ENCODE results near the gene PPP1R3F.
A peak's percentile ranks its signal among the peaks of the same experiment; 100 is the strongest.
"Not testable (repeated sequence)": the region's sequence is repeated elsewhere in the genome, so short reads cannot be mapped to it uniquely, and the experiment has no call there.

PPP1R3F gene

DNA sequence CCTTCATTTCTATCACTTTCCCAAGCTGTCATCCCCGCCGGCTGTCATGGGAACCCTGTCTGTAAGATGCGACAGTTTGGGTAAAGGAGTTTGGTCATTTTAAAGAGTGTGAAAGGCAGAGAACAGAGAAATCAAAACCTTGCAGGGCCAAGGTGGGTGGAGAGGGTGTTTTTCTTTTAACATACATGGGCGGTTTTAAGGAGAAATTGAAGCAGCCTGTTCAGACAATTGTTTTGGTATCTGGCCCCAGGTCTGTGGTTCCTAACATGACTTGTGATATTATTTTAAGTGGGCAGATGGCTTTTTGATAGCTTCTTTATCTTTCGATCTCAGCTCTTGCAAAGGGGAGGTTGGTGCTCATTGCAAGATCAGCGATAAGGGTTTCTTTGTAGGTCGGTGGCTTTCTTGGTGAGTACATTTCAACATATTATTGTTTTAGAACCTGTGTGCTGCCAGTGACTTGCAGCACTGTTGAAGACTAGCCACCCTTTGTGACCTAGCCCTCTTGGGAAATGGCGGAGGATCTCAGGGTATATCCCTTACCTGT lies 3.7 kb downstream of the PPP1R3F start:
- peak in 1 of 2 donors; percentile 30 for DNase-seq (ENCODE audit: low read depth in 2 of 2)

DNA sequence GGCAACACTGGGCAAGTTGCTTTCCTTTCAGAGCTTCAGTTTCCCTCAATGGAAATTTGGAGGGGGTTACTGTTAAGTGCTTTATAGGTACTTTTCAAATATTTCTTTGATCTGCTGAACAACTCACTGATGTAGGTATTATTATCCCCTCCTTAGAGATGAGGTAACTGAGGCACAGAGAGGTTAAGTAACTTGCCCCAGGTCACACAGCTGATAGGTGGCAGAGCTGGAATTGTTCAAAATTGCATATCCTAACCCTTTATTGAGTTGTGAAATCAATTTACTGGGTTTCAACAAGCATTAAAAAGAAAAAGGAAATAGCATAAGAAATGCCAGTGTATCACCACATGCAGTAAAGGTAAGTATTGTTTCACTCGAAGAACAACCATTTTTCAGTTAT lies 6.6 kb downstream of the PPP1R3F start:
- no peak for DNase-seq (ENCODE audit: low read depth in 2 of 2)

DNA sequence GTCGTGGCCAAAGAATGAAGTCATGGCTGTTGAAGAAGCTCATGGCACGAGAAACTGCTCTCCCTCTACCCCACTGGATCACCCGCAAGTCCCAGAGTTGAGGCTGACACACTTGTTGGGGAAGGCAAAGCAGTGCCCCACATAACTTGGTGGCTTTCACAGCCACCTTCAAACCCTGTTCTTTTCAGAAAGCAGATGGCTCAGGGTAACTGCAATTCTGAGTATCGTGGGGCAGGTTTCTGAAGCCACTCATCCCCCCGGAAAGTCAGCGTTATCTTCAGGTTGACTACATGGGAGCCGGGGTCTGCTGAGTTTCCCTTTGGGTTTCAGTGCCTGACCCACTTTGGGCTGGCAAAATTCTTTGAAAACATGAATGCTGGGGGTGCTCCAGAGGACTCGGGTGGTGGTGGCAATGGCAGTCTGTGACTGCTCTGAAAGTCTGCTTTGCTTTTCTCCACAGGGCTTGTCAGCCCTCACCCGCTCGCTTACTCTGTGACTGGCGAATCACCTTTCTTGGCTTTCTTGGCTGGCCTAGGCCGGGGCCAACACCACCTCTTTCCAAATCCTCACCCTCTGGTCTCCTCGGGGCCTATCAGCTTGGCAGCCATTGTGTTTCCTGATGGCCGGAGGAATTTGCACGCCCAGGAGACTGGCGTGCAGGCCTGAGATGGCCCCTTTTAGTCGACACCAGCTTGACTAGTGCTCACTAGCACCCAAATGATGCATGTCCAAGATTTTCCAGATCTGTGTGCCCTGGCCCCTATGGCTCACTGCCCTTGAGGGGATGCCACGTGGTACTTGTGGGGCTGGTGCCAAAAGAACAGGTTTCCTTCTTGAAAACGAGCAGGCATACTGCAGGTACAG lies 7.3 kb downstream of the PPP1R3F start:
- DNase-seq (ENCODE audit: low read depth in 2 of 2): no peak

DNA sequence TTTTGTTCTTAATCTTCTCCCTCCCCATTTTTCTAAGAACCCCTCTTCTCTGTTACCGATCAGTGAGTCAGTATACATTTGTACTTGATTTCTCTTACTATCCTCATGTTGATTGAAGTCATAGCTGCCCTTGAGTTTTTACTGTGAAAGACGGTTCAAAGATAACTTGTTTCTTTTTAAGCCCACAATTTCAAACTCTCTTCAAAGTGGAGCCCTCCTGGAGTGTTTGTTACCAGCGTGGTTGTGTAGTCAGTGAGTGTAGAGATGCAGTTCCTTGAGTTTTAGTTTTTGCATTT lies 7.9 kb downstream of the PPP1R3F start:
- DNase-seq (ENCODE audit: low read depth in 2 of 2): no peak

DNA sequence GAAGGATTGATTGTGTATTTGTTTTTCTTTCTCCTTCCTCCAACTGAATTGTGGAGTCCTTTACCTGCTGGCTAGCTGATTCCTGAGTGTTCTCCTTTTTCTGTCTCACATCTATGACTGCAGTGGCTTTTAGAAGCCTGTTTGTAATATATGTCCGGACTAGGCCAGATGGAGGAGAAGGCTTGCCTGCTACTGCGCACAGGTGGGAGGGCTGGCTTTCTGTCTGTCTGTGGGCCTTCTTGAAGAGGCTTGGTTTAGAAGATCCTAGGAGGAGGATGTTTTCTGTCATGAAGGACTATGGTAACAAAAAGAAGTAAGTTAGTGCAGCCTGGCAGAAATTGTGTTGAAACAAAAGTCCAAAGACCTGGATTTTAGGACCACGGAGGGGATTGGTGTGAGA lies 8.5 kb downstream of the PPP1R3F start:
- no peak for DNase-seq (ENCODE audit: low read depth in 2 of 2)

DNA sequence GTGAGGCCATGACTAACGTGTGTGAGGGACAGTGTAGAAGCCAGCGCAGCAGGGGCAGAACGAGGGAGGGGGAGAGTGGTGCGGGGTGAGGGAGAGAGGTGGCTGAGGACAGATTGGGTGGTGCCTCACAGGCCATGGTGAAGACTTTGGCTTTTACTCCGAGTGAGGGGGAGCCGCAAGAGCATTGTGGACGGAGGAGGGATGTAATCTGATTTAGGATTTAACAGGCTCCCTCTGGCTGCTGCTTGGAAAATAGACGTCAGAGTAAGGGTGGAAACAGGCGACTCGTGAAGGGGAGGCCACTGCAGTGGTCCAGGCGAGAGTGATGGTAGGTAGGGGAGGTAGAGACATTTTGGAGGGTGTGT lies 13.0 kb downstream of the PPP1R3F start:
- no peak for DNase-seq (ENCODE audit: low read depth in 2 of 2)

DNA sequence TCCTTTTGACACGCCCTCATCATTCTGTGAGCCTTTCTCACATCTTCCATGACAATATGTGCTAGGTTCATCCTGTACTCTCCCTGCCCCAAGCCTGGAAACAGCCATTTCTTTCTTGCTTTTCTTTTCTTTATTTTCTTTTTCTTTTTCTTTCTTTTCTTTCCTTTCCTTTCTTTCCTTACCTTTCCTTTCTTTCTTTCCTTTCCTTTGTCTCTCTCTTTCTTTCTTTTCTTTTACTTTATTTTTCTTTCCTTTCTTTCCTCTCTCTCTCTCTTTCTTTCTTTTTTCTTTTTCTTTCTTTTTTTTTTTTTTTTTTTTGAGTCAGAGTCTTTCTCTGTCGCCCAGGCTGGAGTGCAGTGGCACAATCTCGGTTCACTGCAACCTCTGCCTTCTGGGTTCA lies 14.6 kb downstream of the PPP1R3F start:
- DNase-seq (ENCODE audit: low read depth in 2 of 2): no peak

DNA sequence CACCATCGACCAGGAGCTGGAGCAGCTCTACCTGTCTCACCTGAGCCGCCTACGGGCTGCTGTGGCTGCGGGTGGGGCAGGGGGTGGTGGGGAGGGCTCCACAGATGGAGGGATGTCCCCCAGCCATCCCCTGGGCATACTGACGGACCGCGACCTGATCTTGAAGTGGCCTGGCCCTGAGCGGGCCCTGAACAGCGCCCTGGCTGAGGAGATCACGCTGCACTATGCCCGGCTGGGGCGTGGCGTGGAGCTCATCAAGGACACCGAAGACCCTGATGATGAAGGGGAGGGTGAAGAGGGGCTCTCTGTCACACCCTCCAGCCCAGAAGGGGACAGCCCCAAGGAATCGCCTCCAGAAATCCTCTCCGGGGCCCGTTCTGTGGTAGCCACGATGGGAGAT lies 16.5 kb downstream of the PPP1R3F start:
- DNase-seq (ENCODE audit: low read depth in 2 of 2): no peak

DNA sequence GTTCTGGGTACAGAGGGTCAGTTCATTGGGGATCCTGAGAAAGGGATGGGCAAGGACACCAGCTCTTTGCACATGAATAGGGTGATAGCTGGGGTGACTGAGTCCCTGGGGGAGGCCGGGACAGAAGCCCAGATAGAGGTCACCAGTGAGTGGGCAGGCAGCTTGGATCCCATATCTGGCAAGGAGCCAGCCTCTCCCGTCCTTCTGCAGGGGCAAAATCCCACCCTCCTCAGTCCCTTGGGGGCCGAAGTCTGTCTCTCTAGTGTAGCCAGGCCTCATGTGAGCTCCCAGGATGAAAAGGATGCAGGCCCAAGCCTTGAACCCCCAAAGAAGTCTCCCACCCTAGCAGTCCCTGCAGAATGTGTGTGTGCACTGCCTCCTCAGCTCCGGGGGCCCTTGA lies 17.0 kb downstream of the PPP1R3F start:
- no peak for DNase-seq (ENCODE audit: low read depth in 2 of 2)

DNA sequence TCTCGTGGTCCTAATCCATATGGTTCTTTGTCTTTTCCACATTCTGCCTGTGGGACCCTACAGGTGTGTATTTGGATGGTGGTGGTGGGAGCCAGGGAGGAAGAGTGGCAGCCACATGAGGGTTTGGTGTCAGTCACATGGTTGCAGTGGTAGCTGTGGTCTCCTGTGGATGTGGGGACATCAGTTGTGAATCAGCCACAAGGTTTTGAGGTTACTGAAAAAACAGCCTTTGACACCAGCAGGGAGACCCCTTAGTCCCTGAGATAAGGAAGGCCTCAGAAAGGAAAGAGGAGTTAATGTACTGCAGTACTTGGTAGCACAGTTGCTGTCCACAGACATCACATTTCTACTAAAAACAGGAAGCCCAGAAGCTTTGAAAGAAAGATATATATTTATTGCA lies 18.1 kb downstream of the PPP1R3F start:
- DNase-seq (ENCODE audit: low read depth in 2 of 2): no peak

DNA sequence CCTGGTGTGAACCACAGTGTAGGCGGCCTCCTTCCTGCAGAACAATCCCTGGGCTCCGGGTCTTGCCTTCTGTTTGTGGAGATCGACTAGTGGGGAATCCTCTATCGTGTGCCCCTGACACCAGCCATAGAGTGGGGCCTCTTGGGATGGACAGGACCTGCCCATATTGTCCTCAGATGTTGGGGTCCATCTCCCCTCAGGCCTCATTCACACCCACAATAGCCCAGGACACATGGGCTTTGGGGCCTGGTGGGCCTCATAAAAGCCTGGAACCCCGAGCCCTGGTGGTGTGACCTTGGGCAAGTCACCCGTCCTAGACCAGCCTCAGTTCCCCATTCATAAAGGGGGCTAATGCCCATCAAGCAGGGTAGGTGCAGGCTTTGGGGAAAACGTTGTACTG lies 20.6 kb downstream of the PPP1R3F start:
- no peak for DNase-seq (ENCODE audit: low read depth in 2 of 2)

DNA sequence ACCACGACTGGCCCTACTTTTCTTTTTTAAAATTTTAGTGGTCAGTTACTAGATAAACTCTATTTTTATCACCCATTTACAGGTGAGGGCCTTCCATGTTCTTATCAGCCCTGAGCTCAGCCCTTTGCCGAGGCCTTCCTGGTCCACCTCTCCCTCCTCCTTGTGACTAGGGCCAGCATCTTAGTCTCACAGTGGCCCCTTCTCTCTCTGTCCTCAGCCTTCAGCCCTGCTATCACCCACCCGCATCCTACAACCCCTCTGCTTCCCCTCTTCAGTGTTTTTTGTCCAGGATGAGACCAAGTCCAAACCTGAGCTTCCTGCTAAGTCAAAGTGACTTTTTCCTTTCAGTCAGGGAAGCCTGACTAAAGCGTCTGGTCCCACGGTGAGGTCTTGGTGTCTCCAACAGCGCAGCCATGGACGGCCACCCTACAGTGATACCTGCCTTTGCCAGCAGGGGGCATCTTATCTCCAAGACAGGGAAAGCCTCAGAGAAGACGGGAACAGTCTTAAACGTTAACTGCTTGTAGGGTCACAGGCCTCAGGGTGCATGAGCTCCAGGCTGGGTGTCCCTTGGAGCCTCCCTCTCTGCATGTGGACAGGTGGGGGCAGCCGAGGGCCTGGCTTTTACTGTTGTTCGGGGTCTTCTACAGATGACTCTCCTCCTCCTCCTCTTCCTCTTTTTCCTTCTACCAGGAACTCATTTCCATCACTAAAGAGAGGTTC lies 22.2 kb downstream of the PPP1R3F start:
- DNase-seq (ENCODE audit: low read depth in 2 of 2): peak; percentile 57 to 68

DNA sequence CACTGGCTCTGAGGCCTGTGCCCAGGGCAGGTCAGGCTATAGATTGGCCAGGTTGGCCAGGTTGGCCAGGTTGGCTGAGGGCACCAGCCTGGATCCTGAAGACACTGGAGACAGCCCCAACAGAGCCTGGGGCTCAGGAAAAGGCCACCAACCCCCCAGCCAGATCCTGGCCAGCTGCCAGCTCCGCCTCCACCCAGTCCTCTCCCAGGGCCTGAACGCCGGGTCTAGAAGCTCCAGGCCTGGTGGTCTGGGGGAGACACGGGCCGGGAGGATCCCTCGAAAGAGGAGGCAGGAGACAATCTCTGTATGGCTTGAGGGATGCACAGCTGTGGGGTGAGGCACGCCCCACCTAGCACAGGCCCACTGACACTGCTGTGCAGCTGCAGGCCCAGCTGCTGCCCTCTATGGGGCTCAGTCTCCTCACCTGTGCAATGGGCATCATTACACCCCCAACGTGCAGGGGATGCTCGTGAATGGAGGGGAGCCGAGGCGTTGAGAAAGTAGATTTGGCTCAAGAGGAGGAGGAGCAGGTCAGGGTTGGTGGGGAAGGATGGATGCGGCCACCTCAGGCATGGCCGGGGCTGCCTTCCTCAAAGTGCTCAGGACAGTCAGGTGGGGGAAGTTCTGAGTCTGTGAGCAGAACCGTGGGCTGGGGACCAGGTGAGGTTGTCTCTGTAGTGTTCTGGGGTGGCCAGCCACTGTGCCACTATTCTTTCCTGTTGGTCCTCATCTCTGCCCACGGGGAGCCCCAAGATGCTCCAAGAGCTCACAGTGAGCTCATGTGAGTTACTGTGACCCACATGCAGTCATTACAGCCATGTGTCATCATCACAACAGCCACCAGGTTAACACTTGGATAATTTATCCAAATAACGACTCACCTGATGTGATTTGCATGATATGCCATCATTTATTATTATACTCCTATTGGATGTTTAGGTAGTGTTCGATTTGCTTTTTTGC lies 23.1 kb downstream of the PPP1R3F start:
- no peak for DNase-seq (ENCODE audit: low read depth in 2 of 2)

DNA sequence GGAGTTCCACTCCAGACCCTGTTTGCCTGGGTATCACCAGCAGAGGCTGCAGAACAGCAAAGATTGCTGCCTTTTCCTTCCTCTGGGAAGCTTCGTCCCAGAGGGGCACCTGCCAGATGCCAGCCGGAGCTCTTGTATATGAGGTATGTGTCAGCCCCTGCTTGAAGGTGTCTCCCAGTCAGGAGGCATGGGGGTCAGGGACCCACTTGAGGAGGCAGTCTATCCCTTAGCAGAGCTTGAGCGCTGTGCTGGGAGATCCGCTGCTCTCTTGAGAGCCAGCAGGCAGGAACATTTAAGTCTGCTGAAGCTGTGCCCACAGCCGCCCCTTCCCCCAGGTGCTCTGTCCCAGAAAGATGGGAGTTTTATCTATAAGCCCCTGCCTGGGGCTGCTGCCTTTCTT lies 29.7 kb downstream of the PPP1R3F start:
- not testable (repeated sequence) for DNase-seq (ENCODE audit: low read depth in 2 of 2)

DNA sequence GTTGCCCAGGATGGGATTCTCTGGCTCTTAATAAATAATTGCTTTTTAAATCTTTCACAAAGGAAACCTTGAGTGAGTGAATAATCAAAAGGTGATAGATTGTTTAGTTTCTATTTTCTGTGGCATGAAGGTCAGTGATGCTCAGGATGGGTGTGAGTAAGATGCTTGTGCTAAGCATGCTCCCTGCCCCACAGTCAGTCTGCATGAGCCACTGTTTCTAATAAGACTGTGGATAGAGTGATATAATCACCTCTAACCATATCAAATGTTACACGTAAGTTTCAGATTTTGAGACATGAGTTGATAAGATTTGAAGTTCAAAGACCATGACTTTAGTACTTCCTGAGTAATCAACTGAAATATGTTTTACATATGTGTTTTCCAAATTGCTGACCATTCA lies 31.1 kb downstream of the PPP1R3F start:
- no peak for DNase-seq (ENCODE audit: low read depth in 2 of 2)

DNA sequence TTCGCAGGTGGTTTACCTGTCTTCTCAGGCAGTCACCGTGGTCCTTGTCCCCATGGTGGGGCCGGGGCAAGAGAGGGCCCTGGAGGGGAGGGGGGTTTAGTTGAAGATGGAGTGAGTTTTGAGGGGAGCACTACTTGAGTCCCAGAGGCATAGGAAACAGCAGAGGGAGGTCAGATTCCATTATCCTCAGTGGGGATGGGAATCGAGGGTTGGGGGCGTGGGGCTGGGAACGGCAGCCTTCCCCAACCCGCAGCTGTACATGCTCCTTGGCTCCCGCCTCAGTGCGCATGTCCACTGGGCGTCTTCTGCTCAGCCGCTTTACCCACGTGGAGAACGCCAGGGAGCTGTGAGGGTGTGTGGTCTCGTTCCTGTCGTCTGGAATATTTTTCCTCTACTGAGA lies 33.8 kb downstream of the PPP1R3F start, which contains the start of gene GAGE10:
TSS of gene GAGE10 (plus strand) at position 301 of the 400 bp plus-strand sequence. CDS start 1,214 bp downstream, outside the sequence.
- no peak for DNase-seq (ENCODE audit: low read depth in 2 of 2)

DNA sequence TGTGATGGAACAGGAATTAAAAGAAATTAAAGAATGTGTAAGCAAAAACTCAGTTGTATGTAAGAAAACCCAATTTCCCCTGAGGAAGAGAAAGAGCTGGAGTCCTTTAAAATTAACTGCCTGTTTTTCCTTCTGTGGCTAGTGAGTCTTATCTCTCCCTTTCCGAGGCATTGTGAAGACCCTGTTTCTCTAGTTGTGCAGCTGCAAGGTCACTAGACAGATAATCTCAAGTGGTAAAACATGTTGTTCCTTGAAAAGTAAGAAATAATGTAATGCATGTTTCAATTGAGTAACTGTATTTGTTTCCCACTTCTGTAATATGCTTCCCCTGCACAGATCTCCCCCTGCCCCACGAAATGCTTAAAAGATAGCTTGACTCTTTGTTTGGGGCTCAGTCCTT lies 38.2 kb downstream of the PPP1R3F start:
- not testable (repeated sequence) for DNase-seq (ENCODE audit: low read depth in 2 of 2)

DNA sequence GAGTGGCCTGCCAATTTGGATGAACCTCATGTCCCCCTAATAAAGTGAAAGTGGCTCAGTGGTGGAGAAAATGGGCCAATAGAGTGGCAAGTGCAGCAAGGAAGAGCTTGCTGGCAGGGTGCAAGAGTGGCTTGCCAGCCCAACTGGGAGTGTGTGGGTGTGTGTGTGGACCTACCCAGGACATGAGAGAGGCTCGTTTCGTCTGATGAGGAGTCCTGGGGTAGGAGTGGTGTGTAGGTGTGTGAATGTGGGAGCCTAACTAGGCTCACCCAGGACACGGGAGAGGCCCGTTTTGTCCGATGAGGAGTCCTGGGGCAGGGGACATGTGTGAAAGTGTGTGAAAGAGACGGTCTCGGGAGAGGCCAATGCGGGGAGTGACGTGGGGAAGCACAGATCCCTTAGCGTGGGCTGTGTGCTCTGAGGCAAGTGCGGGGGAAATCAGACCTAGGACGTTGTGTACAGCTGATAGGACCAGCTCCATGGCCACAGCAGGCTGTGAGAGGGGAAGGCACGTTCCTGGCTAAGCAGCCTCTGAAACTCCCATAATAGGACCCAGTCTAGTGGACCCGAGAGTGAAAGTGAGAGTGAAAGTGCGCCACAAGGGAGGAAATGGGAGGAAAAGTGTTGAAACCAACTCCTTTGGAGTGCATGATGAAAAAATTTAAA lies 39.1 kb downstream of the PPP1R3F start:
- no peak for DNase-seq (ENCODE audit: low read depth in 2 of 2)

DNA sequence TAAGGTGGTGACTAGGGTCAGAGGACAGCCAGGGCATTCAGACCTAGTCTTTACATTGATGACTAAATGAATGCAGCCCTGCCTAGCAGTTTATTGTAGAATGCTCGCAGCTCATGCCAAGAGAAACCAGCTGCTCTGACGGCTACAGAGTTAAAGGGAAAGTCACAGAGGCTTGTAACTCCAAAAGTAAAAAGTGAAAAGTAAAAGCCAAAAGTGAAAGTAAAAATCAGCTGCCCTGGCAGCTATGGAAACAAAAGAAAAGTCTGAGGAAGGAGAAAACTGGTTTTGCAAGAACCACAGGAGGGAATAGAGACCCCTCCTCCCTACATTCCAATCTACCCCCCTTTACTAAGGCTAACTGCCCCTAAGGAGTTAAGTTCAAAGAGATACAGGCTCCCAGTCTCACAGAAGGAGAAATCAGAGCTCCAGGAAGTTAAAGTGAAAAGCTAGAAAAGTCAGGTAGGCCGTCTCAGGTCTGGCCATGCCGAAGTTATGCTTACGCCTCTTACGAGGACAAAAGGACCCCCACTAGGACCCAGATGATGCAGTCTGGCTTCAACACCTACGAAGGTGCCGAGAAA lies 39.9 kb downstream of the PPP1R3F start:
- no peak for DNase-seq (ENCODE audit: low read depth in 2 of 2)

DNA sequence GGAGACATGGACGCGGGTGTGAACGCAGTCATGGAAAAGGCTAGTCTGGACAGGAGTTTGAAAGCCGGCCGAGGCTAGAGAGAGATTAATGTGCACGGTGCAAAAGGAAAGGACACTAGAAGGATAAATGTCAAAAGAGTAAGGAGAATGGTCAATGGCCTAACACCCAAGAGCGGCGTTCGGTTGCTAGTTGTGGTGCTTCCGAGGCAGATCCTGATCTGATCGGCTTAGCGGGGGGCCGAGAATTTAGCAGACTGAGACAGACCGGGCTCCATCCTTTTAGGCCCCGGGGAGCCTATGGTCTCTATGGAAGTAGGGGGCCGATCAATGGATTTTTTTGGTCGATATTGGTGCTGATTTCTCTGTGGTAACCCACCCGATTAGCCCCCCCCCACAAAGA lies 40.8 kb downstream of the PPP1R3F start:
- no peak for DNase-seq (ENCODE audit: low read depth in 2 of 2)

DNA sequence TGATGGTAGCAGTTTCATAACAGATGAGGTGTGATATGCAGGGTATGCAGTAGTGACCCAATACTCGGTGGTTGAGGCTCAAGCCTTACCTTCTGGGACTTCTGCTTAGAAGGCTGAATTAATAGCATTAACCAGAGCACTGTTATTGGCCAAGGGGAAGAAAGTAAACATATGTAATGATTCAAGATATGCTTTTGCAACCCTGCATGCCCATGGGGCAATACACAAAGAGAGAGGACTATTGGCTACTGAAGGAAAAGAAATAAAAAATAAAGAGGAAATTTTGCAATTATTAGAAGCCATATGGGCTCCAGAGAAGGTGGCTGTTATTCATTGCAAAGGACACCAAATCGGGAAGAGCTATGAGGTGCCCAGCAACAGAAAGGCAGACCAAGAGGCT lies 42.6 kb downstream of the PPP1R3F start:
- no peak for DNase-seq (ENCODE audit: low read depth in 2 of 2)

All from stimulated activated CD4-positive, alpha-beta T cell treated with anti-CD3 and anti-CD28 coated beads, Interleukin-4, amount 100 ng/mL, for 48 hours (primary cell).